Kidney glomerular epithelial cell (primary cell): ENCODE results near the gene JMJD7.
"Not testable (repeated sequence)": the region's sequence is repeated elsewhere in the genome, so short reads cannot be mapped to it uniquely, and the experiment has no call there.

Experiments
- DNase-seq: peaks from one replicate; lab custom pipeline; 2025; lab: John Stamatoyannopoulos, UW

The JMJD7 gene

DNA sequence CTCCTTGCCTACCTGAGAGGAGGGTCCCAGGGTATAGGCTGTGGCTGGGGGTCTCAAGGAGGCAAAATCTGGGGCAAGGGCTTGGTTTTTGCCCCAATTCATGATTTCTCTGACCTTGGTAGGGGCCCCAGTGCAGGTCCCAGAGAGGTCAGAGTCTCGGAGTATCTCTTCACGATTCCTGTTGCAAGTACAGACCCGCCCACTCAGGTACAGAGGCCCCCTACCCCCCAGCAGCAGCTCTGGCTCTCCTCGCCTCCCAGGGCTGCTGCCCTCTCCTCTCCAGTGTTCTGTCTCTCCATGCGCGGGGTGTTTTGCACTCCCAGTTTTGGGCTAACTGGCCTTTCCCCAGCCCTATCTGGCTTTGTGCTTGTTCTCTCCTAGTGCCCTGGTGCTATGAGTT lies 5.4 kb upstream of the JMJD7 start:
- no peak for DNase-seq

DNA sequence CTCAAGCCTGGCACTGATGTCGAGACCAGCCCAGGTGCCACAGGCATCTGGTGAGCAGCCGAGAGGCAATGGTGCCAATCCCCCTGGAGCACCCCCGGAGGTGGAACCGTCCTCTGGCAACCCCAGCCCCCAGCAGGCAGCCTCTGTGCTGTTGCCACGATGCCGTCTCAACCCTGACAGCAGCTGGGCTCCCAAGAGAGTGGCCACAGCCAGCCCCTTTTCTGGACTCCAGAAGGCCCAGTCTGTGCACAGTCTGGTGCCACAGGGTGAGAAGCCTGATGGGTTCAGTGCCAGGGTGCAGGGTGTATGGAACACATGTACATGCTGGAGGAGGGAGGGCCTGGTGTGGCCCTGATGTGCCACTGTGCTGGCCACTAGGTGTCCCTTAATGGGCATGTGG lies 4.9 kb upstream of the JMJD7 start:
- no peak for DNase-seq

DNA sequence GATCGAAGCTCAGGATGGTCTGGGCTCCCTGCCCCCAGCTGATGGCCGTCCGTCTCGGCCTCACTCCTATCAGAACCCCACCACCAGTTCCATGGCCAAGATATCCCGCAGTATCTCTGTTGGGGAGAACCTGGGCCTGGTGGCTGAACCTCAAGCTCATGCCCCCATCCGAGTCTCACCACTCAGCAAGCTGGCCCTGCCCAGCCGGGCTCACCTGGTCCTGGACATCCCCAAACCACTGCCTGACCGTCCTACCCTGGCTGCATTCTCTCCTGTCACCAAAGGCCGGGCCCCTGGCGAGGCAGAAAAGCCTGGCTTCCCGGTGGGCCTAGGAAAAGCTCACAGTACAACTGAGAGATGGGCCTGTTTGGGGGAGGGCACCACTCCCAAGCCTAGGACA lies 4.4 kb upstream of the JMJD7 start:
- no peak for DNase-seq

GRCh38 chr15:41824062-41824745 lies 3.7 kb upstream of the JMJD7 start:
- no peak for DNase-seq

DNA sequence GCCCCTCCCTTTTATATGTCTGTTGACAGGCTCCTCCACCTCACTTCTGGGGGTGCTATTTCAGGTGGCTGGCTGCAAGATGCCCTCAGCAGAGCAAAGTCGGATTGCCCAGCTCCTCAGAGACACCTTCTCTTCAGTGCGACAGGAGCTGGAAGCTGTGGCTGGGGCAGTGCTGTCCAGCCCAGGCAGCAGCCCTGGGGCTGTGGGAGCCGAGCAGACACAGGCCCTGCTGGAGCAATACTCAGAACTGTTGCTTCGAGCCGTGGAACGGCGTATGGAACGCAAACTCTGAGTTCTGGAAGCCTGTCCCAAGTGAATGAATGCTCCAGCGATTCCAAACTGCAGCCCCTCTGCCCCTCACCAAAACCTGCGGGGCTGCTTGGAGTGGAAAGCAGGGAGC lies 2.7 kb upstream of the JMJD7 start:
- DNase-seq, result no peak

GRCh38 chr15:41825572-41826535 lies 2.0 kb upstream of the JMJD7 start:
- DNase-seq, result no peak

- DNase-seq, result no peak
Measured at GRCh38 chr15:41827290-41827879, 507 bp upstream of the JMJD7 start.

GRCh38 chr15:41828807-41829141 lies 882 bp downstream of the JMJD7 start:
- no peak for DNase-seq

GRCh38 chr15:41829959-41830646 lies 2.2 kb downstream of the JMJD7 start:
- DNase-seq, result no peak

- DNase-seq, result not testable (repeated sequence)
Measured at GRCh38 chr15:41831291-41831690, 3.4 kb downstream of the JMJD7 start.

- DNase-seq, result no peak
Measured at GRCh38 chr15:41832208-41832607, 4.3 kb downstream of the JMJD7 start.

GRCh38 chr15:41832875-41833274 lies 5.0 kb downstream of the JMJD7 start:
- DNase-seq, result peak; percentile 6

- no peak for DNase-seq
Measured at GRCh38 chr15:41834096-41834495, 6.2 kb downstream of the JMJD7 start.

- DNase-seq, result no peak
Measured at GRCh38 chr15:41836073-41836472, 8.2 kb downstream of the JMJD7 start.

DNA sequence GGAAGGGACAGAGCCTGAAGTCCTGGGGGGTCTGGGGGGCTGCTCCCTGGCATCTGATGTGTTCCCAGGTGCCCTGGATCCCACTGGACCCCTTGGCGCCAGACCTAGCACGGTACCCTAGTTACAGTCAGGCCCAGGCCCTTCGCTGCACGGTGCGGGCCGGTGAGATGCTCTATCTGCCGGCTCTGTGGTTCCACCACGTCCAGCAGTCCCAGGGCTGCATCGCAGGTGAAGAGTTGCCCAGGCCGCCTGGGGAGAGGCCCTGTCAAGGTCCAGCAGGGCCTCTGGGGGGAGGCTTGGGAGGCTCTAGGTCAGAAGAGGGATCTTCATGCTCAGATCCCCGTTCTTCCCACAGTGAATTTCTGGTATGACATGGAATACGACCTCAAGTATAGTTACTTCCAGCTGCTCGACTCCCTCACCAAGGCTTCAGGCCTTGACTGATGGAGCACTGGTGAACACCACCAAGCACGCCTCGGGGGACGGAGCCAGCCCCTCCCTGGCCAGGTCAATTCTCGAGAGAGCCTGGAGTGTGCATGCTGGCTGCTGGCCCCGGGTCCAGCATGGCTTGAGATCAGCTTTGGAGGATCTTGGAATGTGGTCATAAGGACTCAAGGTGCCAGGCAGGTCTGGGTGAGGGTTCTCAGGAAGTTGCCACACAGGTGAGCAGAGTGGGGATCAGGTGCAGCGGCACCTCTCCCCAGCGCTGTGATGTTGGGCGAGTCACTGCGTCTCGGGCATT lies 9.0 kb downstream of the JMJD7 start:
- DNase-seq, result no peak

GRCh38 chr15:41838400-41838897 lies 10.6 kb downstream of the JMJD7 start, which contains the start of gene PLA2G4B:
Gene PLA2G4B, plus strand, starts transcription at chr15:41838847. Its CDS starts 67 bp downstream, at chr15:41838914.
- DNase-seq, result no peak

DNA sequence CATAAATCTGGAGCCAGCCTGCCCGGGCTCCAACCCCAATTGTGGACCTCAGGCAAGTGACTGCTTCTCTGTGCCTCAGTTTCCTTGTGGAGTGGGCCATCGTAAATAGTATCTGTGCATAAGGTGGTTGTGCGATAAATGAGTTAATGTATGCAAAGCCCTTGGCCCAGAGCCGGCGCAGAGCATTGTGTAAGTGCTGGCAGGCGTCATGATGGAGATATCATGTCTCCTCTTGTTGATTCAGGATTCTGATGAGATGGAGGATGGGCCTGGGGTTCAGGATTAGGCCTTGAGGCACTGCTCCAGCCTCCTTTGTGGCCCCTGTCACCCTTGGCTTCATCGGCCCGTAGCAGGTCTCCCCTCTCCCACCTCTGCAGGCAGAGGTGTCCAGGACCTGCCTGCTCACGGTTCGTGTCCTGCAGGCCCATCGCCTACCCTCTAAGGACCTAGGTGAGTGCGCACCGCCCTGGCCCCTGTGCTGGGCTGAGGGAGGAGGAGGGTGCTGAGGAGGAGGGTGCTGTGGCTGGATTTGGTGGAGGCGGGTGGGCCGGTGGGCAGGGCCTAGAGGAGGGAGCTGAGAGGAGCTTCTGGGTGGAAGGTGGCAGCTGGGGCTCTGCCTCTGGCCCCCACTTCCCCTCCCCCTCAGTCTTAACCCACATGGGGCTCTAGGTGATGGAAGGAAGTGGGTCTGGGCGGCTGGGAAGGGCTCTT lies 12.0 kb downstream of the JMJD7 start:
- no peak for DNase-seq

GRCh38 chr15:41840673-41841072 lies 12.8 kb downstream of the JMJD7 start:
- no peak for DNase-seq

GRCh38 chr15:41841131-41841530 lies 13.2 kb downstream of the JMJD7 start:
- no peak for DNase-seq

GRCh38 chr15:41842229-41842628 lies 14.3 kb downstream of the JMJD7 start:
- no peak for DNase-seq

GRCh38 chr15:41843571-41843970 lies 15.7 kb downstream of the JMJD7 start:
- no peak for DNase-seq
